Fibroblast of upper back skin (primary cell): ENCODE measurements around the gene GPAT2.
"Not testable (repeated sequence)": the region's sequence is repeated elsewhere in the genome, so short reads cannot be mapped to it uniquely, and the experiment has no call there.

Source experiments
- DNase-seq: peaks from one replicate; pipeline ENCODE4 v3.0.0-alpha.2; 2013

GPAT2 gene

GRCh38 chr2:96034792-96035191, at the start of gene GPAT2:
GPAT2 (minus strand) TSS chr2:96034916; CDS start chr2:96032359, 2,557 bp downstream.
- not testable (repeated sequence) for DNase-seq

GRCh38 chr2:96083989-96084857, 49.5 kb upstream of the GPAT2 start:
- no peak for DNase-seq

- DNase-seq, result no peak
These were observed 48.6 kb upstream of the GPAT2 start for GRCh38 chr2:96083064-96083939.

GRCh38 chr2:96082211-96083063, 47.7 kb upstream of the GPAT2 start:
- no peak for DNase-seq

GRCh38 chr2:96081042-96081441, 46.3 kb upstream of the GPAT2 start:
- DNase-seq, result no peak

- DNase-seq, result no peak
These were observed 40.6 kb upstream of the GPAT2 start for GRCh38 chr2:96075199-96075771.

GRCh38 chr2:96074156-96074555, 39.4 kb upstream of the GPAT2 start:
- no peak for DNase-seq

- no peak for DNase-seq
These were observed 38.6 kb upstream of the GPAT2 start for GRCh38 chr2:96073170-96073775.

GRCh38 chr2:96072746-96073145, 38.0 kb upstream of the GPAT2 start:
- no peak for DNase-seq

GRCh38 chr2:96071977-96072491, 37.3 kb upstream of the GPAT2 start:
- not testable (repeated sequence) for DNase-seq

- not testable (repeated sequence) for DNase-seq
These were observed 36.6 kb upstream of the GPAT2 start for GRCh38 chr2:96071087-96071976.

GRCh38 chr2:96070351-96070750, 35.6 kb upstream of the GPAT2 start:
- DNase-seq, result not testable (repeated sequence)

- not testable (repeated sequence) for DNase-seq
These were observed 35.2 kb upstream of the GPAT2 start for GRCh38 chr2:96069878-96070277.

- not testable (repeated sequence) for DNase-seq
These were observed 33.3 kb upstream of the GPAT2 start for GRCh38 chr2:96067902-96068581.

GRCh38 chr2:96067098-96067660, 32.5 kb upstream of the GPAT2 start:
- not testable (repeated sequence) for DNase-seq

- not testable (repeated sequence) for DNase-seq
These were observed 31.8 kb upstream of the GPAT2 start for GRCh38 chr2:96066511-96066910.

GRCh38 chr2:96065954-96066353, 31.2 kb upstream of the GPAT2 start:
- DNase-seq, result not testable (repeated sequence)

GRCh38 chr2:96065381-96065930, 30.7 kb upstream of the GPAT2 start:
- DNase-seq, result no peak

GRCh38 chr2:96064760-96065159, 30.0 kb upstream of the GPAT2 start:
- DNase-seq, result not testable (repeated sequence)
